Suprapubic skin (tissue), 4 donors: ENCODE measurements around the gene RNF166. TPM values are rescaled to one million over a fixed set of nuclear protein-coding genes. Genes with fewer than 3 reads are reported as not detected.
A peak's percentile ranks its signal among the peaks of the same experiment; 100 is the strongest.
"Not testable (repeated sequence)": the region's sequence is repeated elsewhere in the genome, so short reads cannot be mapped to it uniquely, and the experiment has no call there.

Experiments
- DNase-seq, 2 donors: peaks; one replicate each; pipeline ENCODE4 v3.0.0-alpha.2; 2019; ENCODE audit warnings: low spot score in 2 of 2
- H3K27ac ChIP-seq: fragments of 200-600 bp; sonication (generic); one replicate; pipeline ENCODE4 v1.5.1; 2019
- H3K27me3 ChIP-seq: fragments of 200-600 bp; sonication (generic); one replicate; pipeline ENCODE4 v1.5.1; 2019
- H3K36me3 ChIP-seq: fragments of 200-600 bp; sonication (generic); one replicate; pipeline ENCODE4 v1.5.1; 2019
- H3K4me1 ChIP-seq: fragments of 200-600 bp; sonication (generic); one replicate; pipeline ENCODE4 v1.5.1; 2019
- H3K4me3 ChIP-seq: fragments of 200-600 bp; sonication (generic); one replicate; pipeline ENCODE4 v1.5.1; 2019; ENCODE audit warnings: mild to moderate bottlenecking
- H3K9me3 ChIP-seq: fragments of 200-600 bp; sonication (generic); one replicate; pipeline ENCODE4 v1.5.1; 2019
- CTCF ChIP-seq, 2 donors: fragments of 200-600 bp in 1 of 2; fragments of 450-650 bp in 1 of 2; sonication (generic) in 1 of 2; IDR thresholded peaks; one replicate each; pipeline ENCODE4 v1.5.1; 2016 to 2019; ENCODE audit warnings: antibody characterized with exemption in 2 of 2, mild to moderate bottlenecking in 1 of 2, moderate library complexity in 1 of 2
- EP300 ChIP-seq: sonication (generic); formaldehyde crosslinking; IDR thresholded peaks from one replicate; pipeline ENCODE4 v1.6.1; 2017; ENCODE audit warnings: antibody characterized with exemption
- POLR2A ChIP-seq, 2 donors: fragments of 450-650 bp; IDR thresholded peaks; one replicate each; pipeline ENCODE4 v1.6.1; 2017; ENCODE audit warnings: antibody characterized with exemption in 2 of 2, mild to moderate bottlenecking in 2 of 2, moderate library complexity in 2 of 2
- POLR2AphosphoS5 ChIP-seq, 3 donors: sonication (generic); formaldehyde crosslinking; IDR thresholded peaks; one replicate each; pipeline ENCODE4 v1.6.1; 2017; ENCODE audit warnings: antibody characterized with exemption in 3 of 3
- WGBS: methylation state at CpG from one replicate; pipeline ENCODE4 v1.1.5; 2018; 5-methylcytosine and 5-hydroxymethylcytosine counted together
- total RNA-seq, 4 donors: library from RNA; depleted of rRNA; stranded (reverse); fragments of >200 nt; gene quantifications; one replicate each; pipeline ENCODE4 v1.1.0, GENCODE V29; 2016

The RNF166 gene
- total RNA-seq, 4 donors from 2014 or later = 12.4 to 15.8 (median 14.6) TPM

GRCh38 chr16:88669980-88670379 is 36.2 kb downstream of the RNF166 start:
- Histone ChIP-seq H3K9me3 (no peaks in the 10 kb centered on the region), H3K27ac (no peak overlapping the region), H3K4me1 (no peaks in the 10 kb centered on the region), H3K4me3 (no peak overlapping the region), H3K36me3 (no peaks in the 10 kb centered on the region), H3K27me3 (no peaks in the 10 kb centered on the region)
- peak in 1 of 2 donors; percentile 64 for DNase-seq
- TF ChIP-seq EP300 (no peak), POLR2AphosphoS5 (IDR thresholded peaks at IDR 0.05) (no peak), CTCF (IDR thresholded peaks at IDR 0.05) (no peak)
- WGBS = 71% methylated on average over 10 of the region's 10 CpGs

GRCh38 chr16:88669493-88669892 is 36.7 kb downstream of the RNF166 start:
- H3K4me3 ChIP-seq, H3K27ac ChIP-seq, H3K4me1 ChIP-seq, H3K27me3 ChIP-seq, H3K36me3 ChIP-seq, H3K9me3 ChIP-seq, DNase-seq: not testable (repeated sequence)
- 95% methylated on average over 8 of the region's 8 CpGs for WGBS

- Histone ChIP-seq H3K4me1 (peaks cover 8% of the 10 kb centered on the region), H3K4me3 (no peak overlapping the region), H3K27me3 (no peaks in the 10 kb centered on the region), H3K9me3 (no peaks in the 10 kb centered on the region), H3K27ac (no peak overlapping the region), H3K36me3 (no peaks in the 10 kb centered on the region)
- TF ChIP-seq POLR2A (IDR thresholded peaks at IDR 0.05) (no peak), POLR2AphosphoS5 (IDR thresholded peaks at IDR 0.05) (no peak), CTCF (IDR thresholded peaks at IDR 0.05) (no peak), EP300 (no peak)
- 62% methylated on average over 5 of the region's 5 CpGs for WGBS
- no peak for DNase-seq
These were observed 38.7 kb downstream of the RNF166 start for GRCh38 chr16:88667461-88667860.

- Histone ChIP-seq H3K27me3 (no peaks in the 10 kb centered on the region), H3K36me3 (no peaks in the 10 kb centered on the region), H3K4me1 (peaks cover 23% of the 10 kb centered on the region), H3K9me3 (no peaks in the 10 kb centered on the region), H3K4me3 (no peak overlapping the region), H3K27ac (no peak overlapping the region)
- TF ChIP-seq POLR2AphosphoS5 (IDR thresholded peaks at IDR 0.05) (no peak), EP300 (no peak), POLR2A (IDR thresholded peaks at IDR 0.05) (no peak), CTCF (IDR thresholded peaks at IDR 0.05) (no peak)
- WGBS = 82% methylated on average over 3 of the region's 3 CpGs
- DNase-seq = no peak
These were observed 40.6 kb downstream of the RNF166 start for GRCh38 chr16:88665570-88665969.

GRCh38 chr16:88665148-88665547 is 41.1 kb downstream of the RNF166 start:
- H3K27ac ChIP-seq = no peak overlapping the region
- TF ChIP-seq POLR2AphosphoS5 (IDR thresholded peaks at IDR 0.05) (no peak), POLR2A (IDR thresholded peaks at IDR 0.05) (no peak), EP300 (no peak), CTCF (IDR thresholded peaks at IDR 0.05) (no peak)
- WGBS = 38% methylated on average over 4 of the region's 4 CpGs

More at GRCh38 chr16:88665148-88665547, 41.1 kb downstream of the RNF166 start:
- no peak for DNase-seq
- peaks cover 23% of the 10 kb centered on the region for H3K4me1 ChIP-seq
- no peaks in the 10 kb centered on the region for H3K27me3 ChIP-seq
- no peaks in the 10 kb centered on the region for H3K36me3 ChIP-seq
- H3K9me3 ChIP-seq = no peaks in the 10 kb centered on the region
- no peak overlapping the region for H3K4me3 ChIP-seq
